ENCODE results near the gene CERS4.
"Not testable (repeated sequence)": the region's sequence is repeated elsewhere in the genome, so short reads cannot be mapped to it uniquely, and the experiment has no call there.

The CERS4 gene

DNA sequence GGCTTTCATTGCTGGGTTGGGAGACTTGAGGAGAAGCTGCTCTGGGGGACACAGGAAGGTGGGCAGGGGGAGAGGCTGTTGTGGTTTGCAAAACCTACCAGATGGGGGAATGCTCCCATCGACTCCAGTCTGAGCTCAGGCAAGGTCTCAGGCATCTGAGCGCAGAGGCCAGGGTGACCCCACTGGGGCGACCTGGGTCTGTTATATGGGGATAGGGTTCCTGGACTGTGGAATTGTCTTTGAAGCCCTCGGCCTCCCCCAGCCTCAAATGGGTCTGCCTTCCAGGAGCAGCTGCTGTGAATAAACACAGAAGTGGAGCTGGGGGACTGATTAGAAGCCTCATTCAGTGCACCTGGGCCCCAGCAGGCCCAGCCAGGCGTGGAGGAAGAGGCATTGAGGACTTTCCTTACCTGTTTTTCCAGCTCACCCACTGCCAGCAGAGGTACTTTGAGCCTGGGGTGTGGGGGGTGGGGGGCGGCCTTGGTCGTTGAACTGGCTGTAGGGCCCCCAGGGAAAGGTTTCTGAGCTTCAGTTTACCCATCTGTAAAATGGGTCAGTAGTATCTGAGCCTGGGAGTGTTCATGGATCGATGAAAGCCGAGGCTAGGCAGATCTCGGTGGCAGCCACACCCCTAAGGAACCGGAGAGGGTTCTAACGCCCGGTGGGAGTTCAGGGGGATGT, 1.4 kb downstream of the CERS4 start:
- no peak for DNase-seq

GRCh38 chr19:8212212-8212611, 3.0 kb downstream of the CERS4 start:
- DNase-seq: peak; percentile 11 to 17

GRCh38 chr19:8212916-8213315, 3.7 kb downstream of the CERS4 start:
- no peak for DNase-seq

GRCh38 chr19:8213827-8214672, 4.9 kb downstream of the CERS4 start:
- DNase-seq: no peak

- DNase-seq: no peak
These were observed 5.6 kb downstream of the CERS4 start for GRCh38 chr19:8214802-8215201.

DNA sequence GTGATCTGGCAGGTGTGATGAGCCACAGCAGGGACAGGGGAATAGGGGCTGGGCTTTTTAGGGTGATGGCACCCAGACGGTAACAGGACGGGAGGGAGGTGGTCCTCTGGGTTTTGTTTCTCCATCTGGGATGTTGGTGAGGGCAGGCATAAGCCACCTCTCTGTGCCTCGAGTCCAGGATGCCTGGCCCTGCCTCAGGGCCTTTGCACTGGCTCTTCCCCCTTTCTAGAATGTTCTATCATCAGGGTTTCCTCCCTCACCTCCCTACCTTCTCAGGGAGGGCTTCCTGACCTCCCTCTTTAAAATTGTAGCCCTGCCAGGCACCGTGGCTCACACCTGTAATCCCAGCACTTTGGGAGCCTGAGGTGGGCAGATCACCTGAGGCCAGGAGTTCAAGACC, 6.6 kb downstream of the CERS4 start:
- DNase-seq: no peak

GRCh38 chr19:8216357-8216756, 7.2 kb downstream of the CERS4 start:
- DNase-seq: no peak

- not testable (repeated sequence) for DNase-seq
These were observed 9.0 kb downstream of the CERS4 start for GRCh38 chr19:8218127-8218526.

GRCh38 chr19:8220481-8220880, 11.3 kb downstream of the CERS4 start:
- no peak for DNase-seq

DNA sequence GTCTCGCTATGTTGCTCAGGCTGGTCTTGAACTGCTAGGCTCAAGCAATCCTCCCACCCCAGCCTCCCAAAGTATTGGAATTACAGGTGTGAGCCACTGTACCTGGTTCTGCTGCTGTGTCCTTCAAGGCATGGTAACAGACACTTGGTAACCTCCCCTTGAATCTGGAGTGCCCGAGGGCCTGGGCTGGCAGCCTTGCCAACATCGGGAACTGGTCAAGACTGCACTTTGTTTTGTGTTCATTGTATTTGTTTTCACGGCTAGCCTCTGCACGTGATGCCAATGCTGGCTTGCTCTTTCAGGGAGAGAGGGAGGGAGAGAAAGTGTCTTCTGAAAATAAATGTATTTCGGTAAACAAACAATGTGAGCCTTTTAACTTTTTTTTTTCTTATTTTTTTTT, 12.0 kb downstream of the CERS4 start:
- DNase-seq: peak; percentile 65 to 77

GRCh38 chr19:8223442-8223841, 14.3 kb downstream of the CERS4 start:
- DNase-seq: not testable (repeated sequence)

- no peak for DNase-seq
These were observed 15.4 kb downstream of the CERS4 start for GRCh38 chr19:8224394-8225145.

DNA sequence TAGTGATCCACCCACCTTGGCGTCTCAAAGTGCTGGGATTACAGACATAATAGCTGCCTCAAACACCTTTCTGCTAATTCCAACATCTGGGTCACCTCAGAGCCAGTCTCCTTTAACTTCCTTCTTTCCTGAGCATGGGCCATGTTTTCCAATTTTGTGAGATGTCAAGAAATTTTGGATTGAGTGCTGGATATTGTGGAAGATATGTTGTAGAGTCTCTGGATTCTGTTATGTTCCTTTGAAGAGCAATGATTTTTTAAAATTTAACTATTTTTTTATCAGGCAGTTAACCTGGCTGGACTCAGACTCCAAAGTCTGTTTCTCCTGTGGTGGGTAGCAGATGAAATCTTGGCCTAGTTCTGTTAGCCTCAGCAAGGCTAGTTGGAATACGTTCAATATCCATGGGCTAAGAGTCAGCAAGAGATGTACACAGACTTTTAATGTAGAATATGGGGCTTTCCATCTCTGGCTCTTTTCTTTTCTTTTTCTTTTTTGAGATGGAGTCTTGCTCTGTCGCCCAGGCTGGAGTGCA, 22.0 kb downstream of the CERS4 start:
- DNase-seq: no peak

- no peak for DNase-seq
These were observed 24.2 kb downstream of the CERS4 start for GRCh38 chr19:8233370-8233769.

DNA sequence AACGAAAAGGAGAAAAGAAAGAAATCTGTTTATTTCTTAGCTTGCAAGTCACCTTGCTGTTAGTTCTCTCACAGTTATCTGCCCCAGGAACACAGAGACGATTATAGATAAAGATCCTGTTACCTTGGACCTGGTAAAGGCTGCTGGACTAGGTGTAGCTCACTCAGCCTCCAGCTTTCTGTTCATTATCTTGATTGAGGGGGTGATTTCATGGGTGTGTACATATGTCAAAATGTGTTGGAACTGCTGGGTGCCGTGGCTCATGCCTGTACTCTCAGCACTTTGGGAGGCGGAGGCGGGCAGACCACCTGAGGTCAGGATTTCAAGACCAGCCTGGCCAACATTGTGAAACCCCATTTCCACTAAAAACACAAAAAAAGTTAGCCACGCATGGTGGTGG, 27.9 kb downstream of the CERS4 start:
- no peak for DNase-seq

DNA sequence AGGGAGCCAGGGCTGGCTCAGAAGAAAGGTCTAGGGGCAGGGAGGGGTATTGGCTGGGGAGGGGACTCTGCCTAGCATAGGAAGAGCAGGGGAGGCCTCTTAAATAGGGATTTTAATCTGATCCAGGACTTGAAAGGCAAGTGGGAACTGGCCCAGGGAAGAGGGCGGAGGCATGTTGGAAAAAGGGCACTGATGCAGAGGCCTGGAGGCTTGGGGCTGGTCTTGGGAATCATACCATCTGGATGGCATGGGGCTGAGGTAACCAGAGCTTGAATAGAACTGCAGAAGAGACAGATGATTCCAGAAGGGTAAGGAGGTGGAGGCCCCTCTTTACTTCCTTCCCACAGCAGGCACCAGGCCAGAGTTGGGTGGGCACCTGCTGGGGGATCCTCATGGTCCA, 29.1 kb downstream of the CERS4 start:
- DNase-seq: no peak

DNA sequence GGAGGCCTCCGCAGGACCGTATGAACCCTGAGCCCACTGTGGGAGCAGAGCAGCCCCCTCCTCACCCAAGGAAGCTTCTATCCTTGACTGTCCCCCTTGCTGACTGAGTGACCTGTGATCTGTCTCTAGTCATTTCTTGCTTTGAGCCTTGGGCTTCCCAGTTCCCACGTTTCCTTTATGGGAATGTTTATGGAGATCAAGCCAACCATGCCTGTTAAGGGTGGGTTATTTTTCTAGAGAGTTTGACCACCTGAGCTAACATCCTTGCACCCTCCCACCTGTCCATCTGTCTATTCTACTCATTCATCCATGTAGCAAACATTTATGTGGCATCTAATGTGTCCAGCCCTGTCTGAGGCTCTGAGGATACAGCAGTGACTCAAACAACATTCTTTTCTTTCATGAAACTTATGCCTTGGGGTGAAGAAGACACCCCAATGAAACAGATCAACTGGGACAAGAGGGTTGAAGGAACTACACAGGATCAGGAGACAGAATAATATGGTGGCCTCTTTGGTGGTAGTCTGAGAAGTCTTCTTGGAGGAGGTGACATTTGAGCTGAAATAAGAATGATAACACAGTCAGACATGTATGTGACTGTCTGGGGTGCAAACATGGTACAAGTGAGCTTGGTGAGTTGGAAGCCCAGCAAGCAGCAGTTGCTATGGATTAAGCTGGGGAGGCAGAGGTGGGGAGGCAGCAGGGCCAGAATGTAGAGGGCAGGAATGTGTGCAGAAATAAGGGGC, 30.5 kb downstream of the CERS4 start:
- DNase-seq: no peak

GRCh38 chr19:8240274-8241229, 31.4 kb downstream of the CERS4 start:
- peak; percentile 59 to 90 for DNase-seq

- no peak for DNase-seq
These were observed 32.5 kb downstream of the CERS4 start for GRCh38 chr19:8241646-8242045.

DNA sequence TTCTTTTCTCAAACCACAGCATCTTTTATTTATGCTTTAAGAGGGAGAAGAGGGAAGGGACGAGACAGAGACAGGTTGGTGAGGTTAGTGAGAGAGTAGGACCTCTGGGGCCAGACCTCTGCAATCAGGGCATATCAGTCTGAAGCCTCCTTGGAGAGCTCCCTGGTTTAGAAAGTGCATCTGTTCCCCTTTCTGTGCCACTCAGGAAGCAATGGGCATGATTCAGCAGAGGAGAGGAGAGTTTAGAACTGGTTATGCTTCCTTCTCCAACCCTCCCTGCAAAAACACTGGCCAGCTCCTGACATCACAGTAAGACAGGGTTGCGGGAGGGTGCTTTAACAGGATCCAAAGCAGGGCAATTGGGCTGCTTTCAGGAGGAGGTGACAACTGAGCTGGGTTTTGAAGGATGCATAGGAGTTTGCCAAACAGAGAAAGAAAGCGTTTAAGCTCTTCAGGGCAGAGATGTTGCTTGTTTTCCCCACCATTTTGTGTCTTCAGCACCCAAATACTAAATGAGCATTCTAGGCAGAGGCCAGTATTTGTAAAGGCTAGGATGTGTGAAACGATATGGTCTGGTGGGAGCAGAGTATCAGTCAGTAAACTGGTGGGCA, 33.1 kb downstream of the CERS4 start:
- DNase-seq: no peak

DNA sequence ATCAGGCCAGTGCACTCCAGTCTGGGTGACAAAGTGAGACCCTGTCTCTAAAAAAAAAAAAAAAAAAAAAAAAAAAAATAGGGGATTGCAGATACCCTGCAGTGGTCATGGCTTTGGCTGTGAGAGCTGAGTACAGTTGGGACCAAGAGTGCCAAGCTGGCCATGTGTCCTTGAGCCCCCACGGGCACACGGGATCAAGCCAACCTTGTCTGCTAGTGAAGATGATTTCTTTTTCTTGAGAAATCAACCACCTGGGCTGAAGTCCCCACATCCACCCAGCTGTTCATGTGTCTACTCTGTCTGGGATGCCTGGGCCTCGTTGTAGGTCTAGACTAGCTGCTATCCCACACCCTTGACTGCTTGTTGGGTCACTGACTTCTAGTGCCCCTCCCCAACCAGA, 34.0 kb downstream of the CERS4 start:
- no peak for DNase-seq
